T-cell (primary cell): ENCODE data around the gene CEP120. TPM values are rescaled to one million over a fixed set of nuclear protein-coding genes. Genes with fewer than 3 reads are reported as not detected.

Source experiments
- ATAC-seq, 4 experiments: fragments of 200-7000 bp in 3 of 4; fragments of 150-1000 bp in 1 of 4; cut with Tn5 transposase; replicated peaks in 1 of 4; 1 replicate in 3 of 4; 2 replicates in 1 of 4; pipeline ENCODE4 v1.10.0; 2021; ENCODE audit warnings: moderate library complexity in 3 of 4, mild to moderate bottlenecking in 2 of 4, moderate number of reproducible peaks in 1 of 4
- CTCF ChIA-PET, 2 donors: fragments of 300-600 bp; sonication (Branson Sonifier 250); formaldehyde crosslinking; loops; one replicate each; lab custom pipeline; 2022; ENCODE audit warnings: antibody characterized with exemption in 2 of 2; lab: Charles Lee
- POLR2A ChIA-PET, 2 donors: fragments of 300-600 bp; sonication (Branson Sonifier 250); formaldehyde crosslinking; loops; one replicate each; lab custom pipeline; 2022; ENCODE audit warnings: antibody characterized with exemption in 2 of 2; lab: Charles Lee
- DNase-seq, 35 experiments: peaks; one replicate each; pipeline versions ENCODE4 v3.0.0 to v3.0.0-alpha.2; 2013 to 2023
- H3K27ac ChIP-seq: one replicate; pipeline ENCODE4 v1.5.1; 2013; ENCODE audit warnings: low read length
- H3K27me3 ChIP-seq, 2 experiments: replicated peaks in 1 of 2; 1 replicate in 1 of 2; 2 replicates in 1 of 2; pipeline versions ENCODE4 v1.6.1 to v1.7.0; 2013; ENCODE audit warnings: low read length in 1 of 2, mixed read lengths in 1 of 2; ENCODE audit not compliant: control insufficient read depth in 2 of 2, insufficient read depth in 2 of 2; ENCODE audit errors: extremely low read depth in 1 of 2
- H3K36me3 ChIP-seq, 2 donors: 1 replicate in 1 of 2; 2 replicates in 1 of 2; pipeline versions ENCODE4 v1.6.1 to v1.7.0; 2013; ENCODE audit warnings: low read length in 1 of 2; ENCODE audit not compliant: control insufficient read depth in 2 of 2, insufficient read depth in 1 of 2; ENCODE audit errors: extremely low read depth in 1 of 2
- H3K4me1 ChIP-seq, 2 experiments: 1 replicate in 1 of 2; 2 replicates in 1 of 2; pipeline versions ENCODE4 v1.6.1 to v1.7.0; 2013; ENCODE audit warnings: low read length in 2 of 2, mixed read lengths in 1 of 2; ENCODE audit not compliant: insufficient read depth in 2 of 2, control insufficient read depth in 1 of 2; ENCODE audit errors: extremely low read depth in 1 of 2
- H3K4me3 ChIP-seq, 2 donors: 1 replicate in 1 of 2; 2 replicates in 1 of 2; pipeline versions ENCODE4 v1.5.1 to v1.7.0; 2013; ENCODE audit warnings: mild to moderate bottlenecking in 2 of 2, low read length in 1 of 2, moderate library complexity in 1 of 2; ENCODE audit not compliant: control insufficient read depth in 1 of 2; ENCODE audit errors: extremely low read depth in 1 of 2
- H3K9me3 ChIP-seq: 2 replicates; pipeline ENCODE4 v1.7.0; 2013
- H3K27ac Mint-ChIP-seq, 2 donors: one replicate each; pipeline ENCODE4 v1.8.0; 2020 to 2021; ENCODE audit warnings: mild to moderate bottlenecking in 2 of 2, mixed read lengths in 2 of 2
- H3K27me3 Mint-ChIP-seq, 2 donors: one replicate each; pipeline ENCODE4 v1.8.0; 2021 to 2022; ENCODE audit warnings: mixed read lengths in 2 of 2
- H3K36me3 Mint-ChIP-seq: one replicate; pipeline ENCODE4 v1.8.0; 2021; ENCODE audit warnings: mixed read lengths
- H3K4me1 Mint-ChIP-seq, 3 donors: one replicate each; pipeline ENCODE4 v1.8.0; 2020 to 2022; ENCODE audit warnings: mixed read lengths in 3 of 3, mild to moderate bottlenecking in 1 of 3
- H3K4me3 Mint-ChIP-seq, 3 donors: one replicate each; pipeline ENCODE4 v1.8.0; 2020 to 2022; ENCODE audit warnings: mild to moderate bottlenecking in 3 of 3, mixed read lengths in 3 of 3, moderate library complexity in 3 of 3
- H3K9me3 Mint-ChIP-seq, 3 donors: one replicate each; pipeline ENCODE4 v1.8.0; 2020 to 2022; ENCODE audit warnings: mixed read lengths in 3 of 3
- WGBS: methylation state at CpG from one replicate; pipeline ENCODE4 v1.1.5; 2013; ENCODE audit warnings: missing lambda C conversion rate; ENCODE audit not compliant: insufficient coverage; 5-methylcytosine and 5-hydroxymethylcytosine counted together
- total RNA-seq, 35 experiments: library from RNA in 6 of 35; stranded (reverse) in 6 of 35; fragments of 120-200 nt in 1 of 35; gene quantifications; one replicate each; pipeline versions ENCODE4 v1.2.1 to v1.2.4 and lab custom pipeline; 2013 to 2026

CEP120 gene
- total RNA-seq, 5 donors from 2014 or later (not counting 1 experiment from before 2014, with no cell fraction given), result 48.3 to 71.1 (median 62.8) TPM

- H3K27ac Mint-ChIP-seq, result no peak overlapping the region
- H3K36me3 Mint-ChIP-seq, result peaks cover 48% of the 10 kb centered on the region
- no CpG with 5 or more reads among the region's 1 CpG for WGBS
- DNase-seq (no peak), ATAC-seq (no peak)
- H3K27me3 Mint-ChIP-seq, result no peaks in the 10 kb centered on the region
- no peaks in the 10 kb centered on the region for H3K27me3 ChIP-seq
- no peak overlapping the region for H3K4me3 Mint-ChIP-seq
- no peaks in the 10 kb centered on the region for H3K9me3 Mint-ChIP-seq
- H3K9me3 ChIP-seq, result no peaks in the 10 kb centered on the region
- no peak overlapping the region for H3K27ac ChIP-seq
- no peak overlapping the region for H3K4me3 ChIP-seq
- no peaks in the 10 kb centered on the region for H3K4me1 ChIP-seq
- POLR2A ChIA-PET, result no interaction called here
- peaks cover 0 to 6% (median 2%) of the 10 kb centered on the region in 3 donors for H3K4me1 Mint-ChIP-seq
- CTCF ChIA-PET, result no interaction called here
- H3K36me3 ChIP-seq, result peaks cover 0 to 45% of the 10 kb centered on the region in 2 donors
Measured at GRCh38 chr5:123365156-123365555, 58.0 kb downstream of the CEP120 start.

GRCh38 chr5:123364441-123365155, 58.6 kb downstream of the CEP120 start:
- WGBS, result no CpG with 5 or more reads among the region's 2 CpGs
- Histone ChIP-seq H3K9me3 (no peaks in the 10 kb centered on the region), H3K27ac (no peak overlapping the region), H3K36me3 (peaks cover 0 to 43% of the 10 kb centered on the region in 2 donors), H3K27me3 (no peaks in the 10 kb centered on the region), H3K4me1 (no peaks in the 10 kb centered on the region), H3K4me3 (no peak overlapping the region)
- ChIA-PET CTCF (no interaction called here), POLR2A (interaction anchor here in 1 of 2 donors (0.6 kb wide), 1 partner anchor 57 kb away, joined by 3 read pairs; no protein-coding TSS in a partner anchor)
- Mint-ChIP-seq H3K27me3 (no peaks in the 10 kb centered on the region), H3K4me3 (no peak overlapping the region), H3K36me3 (peaks cover 51% of the 10 kb centered on the region), H3K27ac (no peak overlapping the region), H3K4me1 (peaks cover 0 to 6% (median 2%) of the 10 kb centered on the region in 3 donors), H3K9me3 (no peaks in the 10 kb centered on the region)
- ATAC-seq (no peak), DNase-seq (no peak)

- no peaks in the 10 kb centered on the region for H3K4me1 ChIP-seq
- no peak overlapping the region for H3K4me3 Mint-ChIP-seq
- ChIA-PET CTCF (no interaction called here), POLR2A (no interaction called here)
- H3K27ac Mint-ChIP-seq, result no peak overlapping the region
- peaks cover 67% of the 10 kb centered on the region for H3K36me3 Mint-ChIP-seq
- H3K9me3 ChIP-seq, result no peaks in the 10 kb centered on the region
- H3K27me3 ChIP-seq, result no peaks in the 10 kb centered on the region
- H3K27ac ChIP-seq, result no peak overlapping the region
- no peaks in the 10 kb centered on the region for H3K27me3 Mint-ChIP-seq
- H3K4me1 Mint-ChIP-seq, result no peaks in the 10 kb centered on the region
- H3K9me3 Mint-ChIP-seq, result peaks cover 0 to 8% (median 0%) of the 10 kb centered on the region in 3 donors
- H3K36me3 ChIP-seq, result peaks cover 0 to 41% of the 10 kb centered on the region in 2 donors
- H3K4me3 ChIP-seq, result no peak overlapping the region
- DNase-seq (no peak), ATAC-seq (no peak)
Measured at GRCh38 chr5:123360910-123361309, 62.3 kb downstream of the CEP120 start.

GRCh38 chr5:123360201-123360571, 63.0 kb downstream of the CEP120 start:
- no peaks in the 10 kb centered on the region for H3K4me1 Mint-ChIP-seq
- no peak overlapping the region for H3K27ac ChIP-seq
- H3K9me3 Mint-ChIP-seq, result peaks cover 0 to 8% (median 0%) of the 10 kb centered on the region in 3 donors
- no peak overlapping the region for H3K4me3 Mint-ChIP-seq
- no peaks in the 10 kb centered on the region for H3K4me1 ChIP-seq
- H3K27ac Mint-ChIP-seq, result no peak overlapping the region
- peaks cover 67% of the 10 kb centered on the region for H3K36me3 Mint-ChIP-seq
- DNase-seq (no peak), ATAC-seq (no peak)
- CTCF ChIA-PET, result interaction anchor here in 1 of 2 donors (0.6 kb wide), 1 partner anchor 845 kb away, joined by 3 read pairs; no protein-coding TSS in a partner anchor
- H3K4me3 ChIP-seq, result no peak overlapping the region
- H3K27me3 ChIP-seq, result no peaks in the 10 kb centered on the region
- peaks cover 0 to 39% of the 10 kb centered on the region in 2 donors for H3K36me3 ChIP-seq
- no peaks in the 10 kb centered on the region for H3K27me3 Mint-ChIP-seq
- POLR2A ChIA-PET, result no interaction called here
- H3K9me3 ChIP-seq, result no peaks in the 10 kb centered on the region

GRCh38 chr5:123359454-123360200, 63.6 kb downstream of the CEP120 start:
- Mint-ChIP-seq H3K9me3 (peaks cover 0 to 8% (median 0%) of the 10 kb centered on the region in 3 donors), H3K27ac (no peak overlapping the region), H3K4me3 (no peak overlapping the region), H3K27me3 (no peaks in the 10 kb centered on the region), H3K4me1 (no peaks in the 10 kb centered on the region), H3K36me3 (peaks cover 67% of the 10 kb centered on the region)
- no peak for ATAC-seq
- ChIA-PET CTCF (interaction anchor here in 1 of 2 donors (0.6 kb wide), 1 partner anchor 844 kb away, joined by 3 read pairs; no protein-coding TSS in a partner anchor), POLR2A (no interaction called here)
- no peaks in the 10 kb centered on the region for H3K9me3 ChIP-seq
- H3K4me3 ChIP-seq, result no peak overlapping the region
- no peak overlapping the region for H3K27ac ChIP-seq
- H3K27me3 ChIP-seq, result no peaks in the 10 kb centered on the region
- H3K36me3 ChIP-seq, result peaks cover 0 to 38% of the 10 kb centered on the region in 2 donors
- no CpG with 5 or more reads among the region's 5 CpGs for whole genome bisulfite sequencing
- no peaks in the 10 kb centered on the region for H3K4me1 ChIP-seq
- no peak for DNase-seq

GRCh38 chr5:123358751-123359150, 64.5 kb downstream of the CEP120 start:
- CTCF ChIA-PET, result no interaction called here
- WGBS, result no CpG with 5 or more reads among the region's 1 CpG
- Mint-ChIP-seq H3K27me3 (no peaks in the 10 kb centered on the region), H3K9me3 (peaks cover 0 to 8% (median 0%) of the 10 kb centered on the region in 3 donors), H3K4me3 (no peak overlapping the region), H3K36me3 (peaks cover 69% of the 10 kb centered on the region), H3K4me1 (no peaks in the 10 kb centered on the region), H3K27ac (no peak overlapping the region)
- Histone ChIP-seq H3K27ac (no peak overlapping the region), H3K9me3 (no peaks in the 10 kb centered on the region), H3K4me3 (no peak overlapping the region), H3K4me1 (no peaks in the 10 kb centered on the region), H3K27me3 (no peaks in the 10 kb centered on the region), H3K36me3 (peaks cover 0 to 33% of the 10 kb centered on the region in 2 donors)
- DNase-seq, result no peak
- no peak for ATAC-seq
- POLR2A ChIA-PET, result no interaction called here
